HG02943 (cell line): Measurements from ENCODE around the gene XAGE3.
"Not testable (repeated sequence)": the region's sequence is repeated elsewhere in the genome, so short reads cannot be mapped to it uniquely, and the experiment has no call there.

Experiments
- ATAC-seq: cut with Tn5 transposase; IDR thresholded peaks from one replicate; pipeline ENCODE4 v1.9.1; 2021; ENCODE audit warnings: mild to moderate bottlenecking, low read depth, moderate library complexity; ENCODE audit not compliant: unreplicated experiment

The XAGE3 gene

DNA sequence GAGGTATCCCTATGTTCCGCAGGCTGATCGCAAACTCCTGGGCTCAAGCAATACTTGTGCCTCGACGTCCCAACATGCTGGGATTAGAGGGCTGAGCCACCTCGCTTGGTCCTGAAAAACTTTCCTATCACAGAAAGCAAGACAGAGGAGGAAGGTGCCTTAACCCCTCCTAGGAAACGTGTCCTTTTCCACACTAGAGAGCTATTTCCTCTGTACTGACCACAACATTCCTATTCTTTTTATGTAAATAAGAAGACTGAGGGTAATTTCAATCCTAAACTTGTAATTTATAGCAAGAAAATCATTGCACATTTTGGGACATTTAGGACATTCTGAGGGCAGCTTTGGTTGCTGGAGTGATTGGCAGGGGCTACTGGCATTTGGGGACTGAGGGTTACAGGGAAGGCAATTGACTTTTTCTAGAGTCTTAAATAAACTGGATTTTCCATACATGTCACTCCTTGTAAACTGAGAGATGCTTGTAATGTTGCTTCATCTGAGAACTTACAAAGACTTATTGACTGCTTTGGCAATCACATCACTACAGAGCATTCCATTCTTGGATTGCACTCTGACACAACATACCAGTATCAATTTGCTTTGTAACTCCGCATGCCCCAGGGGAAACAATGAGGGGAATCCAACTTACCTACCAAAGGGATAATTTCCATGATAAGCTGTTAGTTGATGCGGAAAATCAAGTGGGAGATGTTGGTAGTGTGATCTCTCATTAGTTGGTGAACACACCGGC, 15.6 kb downstream of the XAGE3 start:
- no peak for ATAC-seq

- not testable (repeated sequence) for ATAC-seq
These were observed 24.3 kb downstream of the XAGE3 start for GRCh38 chrX:52843619-52844018.

- ATAC-seq: no peak
These were observed 28.7 kb downstream of the XAGE3 start for GRCh38 chrX:52839137-52839536.

DNA sequence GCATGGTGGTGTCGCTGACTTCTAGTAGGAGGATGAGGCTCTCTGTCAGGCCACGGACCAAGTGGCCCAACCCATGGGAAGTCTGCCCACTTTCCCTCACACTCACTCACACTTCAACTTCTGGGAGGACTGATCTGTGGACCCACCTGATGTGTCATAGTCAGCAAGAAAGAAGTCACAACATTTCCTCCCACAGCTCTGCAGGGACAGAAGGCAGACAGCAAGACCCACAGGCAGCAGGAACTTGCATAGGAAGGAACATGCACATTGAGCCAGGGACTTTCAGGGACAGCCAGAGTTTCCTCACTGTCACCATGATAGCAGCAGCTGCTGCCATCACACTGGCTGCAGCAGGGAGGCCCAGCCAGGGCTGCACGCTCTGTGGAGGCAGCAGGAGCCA, 37.3 kb downstream of the XAGE3 start:
- ATAC-seq: no peak

DNA sequence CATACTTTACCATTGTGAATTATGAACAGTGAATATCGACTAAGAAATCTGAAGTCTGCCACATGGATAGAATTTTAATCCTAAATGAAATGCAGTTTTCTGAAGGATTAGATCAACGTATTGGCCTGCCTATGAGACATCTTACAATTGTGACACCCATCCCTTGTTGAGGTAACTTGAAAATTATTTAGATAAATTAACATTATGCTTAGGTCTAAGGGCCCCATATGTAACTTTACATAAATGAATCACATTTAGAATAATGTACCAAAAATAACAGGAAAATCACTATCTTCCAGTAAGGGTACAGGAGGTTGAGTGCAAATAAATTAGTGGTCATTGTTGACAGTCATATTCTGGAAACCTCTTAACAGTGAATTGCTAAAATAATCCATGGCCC, 43.3 kb downstream of the XAGE3 start:
- ATAC-seq: no peak

- no peak for ATAC-seq
These were observed 46.7 kb downstream of the XAGE3 start for GRCh38 chrX:52821079-52821760.

DNA sequence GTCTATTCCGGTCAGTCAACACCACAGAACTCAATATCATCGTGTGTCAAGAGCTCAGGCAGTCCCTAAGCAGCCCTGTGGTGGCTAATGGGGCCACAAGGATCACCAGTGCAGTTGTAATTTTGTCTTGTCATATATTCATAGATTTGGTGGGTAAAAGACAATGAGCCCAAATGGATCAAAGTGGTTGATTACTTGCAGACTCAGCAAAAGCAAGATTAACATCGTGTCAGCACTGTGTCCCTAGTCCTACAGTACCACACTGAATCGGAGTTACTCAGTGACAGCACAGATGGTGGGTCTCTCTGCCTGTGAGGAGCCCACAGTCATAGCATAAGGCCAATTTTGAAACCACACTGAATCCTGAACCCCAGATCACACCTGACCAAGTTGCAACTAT, 48.1 kb downstream of the XAGE3 start:
- no peak for ATAC-seq
